Measurements from ENCODE around the gene BIRC2. TPM values are rescaled to one million over a fixed set of nuclear protein-coding genes. Genes with fewer than 3 reads are reported as not detected.

The BIRC2 gene
- total and polyA plus RNA-seq, 2 of the 4 experiments (the other 2 are of a cell fraction): 48.0 to 204 TPM

GRCh38 chr11:102407901-102408300, 60.9 kb downstream of the BIRC2 start:
- Histone ChIP-seq H3K9ac (ENCODE audit: low read depth, low read length) (no peak overlapping the region), H3K4ac (ENCODE audit: low read depth, low read length) (no peak overlapping the region), H3K36me3 (ENCODE audit: control insufficient read depth, insufficient read depth, low read length) (peaks cover 14% of the 10 kb centered on the region), H4K8ac (ENCODE audit: low read depth in 2 of 2, low read length in 2 of 2) (no peak overlapping the region), H4K20me1 (ENCODE audit: insufficient read depth, low read length) (peaks cover 47% of the 10 kb centered on the region; the same call in 1 of the 2 replicates), H4K91ac (ENCODE audit: insufficient read depth, low read depth, low read length) (no peak overlapping the region), H2BK20ac (ENCODE audit: low read depth, low read length) (no peak overlapping the region), H2BK5ac (ENCODE audit: low read depth, low read length, poor library complexity, severe bottlenecking) (no peak overlapping the region), H3K14ac (replicated peaks; ENCODE audit: low read depth, low read length) (no peak overlapping the region), H3K4me1 (ENCODE audit: control insufficient read depth, insufficient read depth, low read length) (peaks cover 9% of the 10 kb centered on the region), H2AFZ (replicated peaks; ENCODE audit: low read length, poor library complexity) (no peak overlapping the region), H3K56ac (ENCODE audit: extremely low read depth, insufficient read depth, low read length) (no peak overlapping the region), H2AK9ac (replicated peaks; ENCODE audit: low read depth, low read length, poor library complexity) (no peak overlapping the region), H2BK15ac (ENCODE audit: low read depth, low read length) (no peak overlapping the region), H3K4me2 (ENCODE audit: low read depth, low read length) (no peak overlapping the region), H3K9me3 (ENCODE audit: control insufficient read depth, insufficient read depth, low read length) (no peaks in the 10 kb centered on the region), H3K79me1 (ENCODE audit: low read depth in 1 of 2, low read length in 2 of 2) (peaks cover 29 to 71% of the 10 kb centered on the region in 2 experiments), H3K9me1 (ENCODE audit: insufficient read depth, low read length) (peaks cover 28% of the 10 kb centered on the region), H3K27ac (ENCODE audit: insufficient read depth, low read length) (no peak overlapping the region), H3K23ac (ENCODE audit: low read depth, low read length) (no peak overlapping the region), H2AK5ac (ENCODE audit: low read depth, low read length) (no peak overlapping the region), H3K27me3 (ENCODE audit: control insufficient read depth, insufficient read depth, low read length) (no peaks in the 10 kb centered on the region), H4K5ac (ENCODE audit: low read depth, low read length) (no peak overlapping the region), H3K4me3 (ENCODE audit: insufficient read depth, low read depth, low read length) (no peak overlapping the region), H2BK120ac (ENCODE audit: low read depth, low read length) (no peak overlapping the region), H3K18ac (ENCODE audit: low read depth, low read length) (no peak overlapping the region)
- ATAC-seq (ENCODE audit: low read depth) (no peak), DNase-seq (no peak)
- TF ChIP-seq BHLHE40 (IDR thresholded peaks at IDR 0.05; ENCODE audit: low read depth, low read length) (no peak), FOS (IDR thresholded peaks at IDR 0.05; ENCODE audit: low read depth, low read length) (no peak), NFE2L2 (IDR thresholded peaks at IDR 0.05; ENCODE audit: low read depth, low read length) (no peak), POLR2A (IDR thresholded peaks at IDR 0.05; ENCODE audit: low read depth, low read length) (no peak), CHD1 (IDR thresholded peaks at IDR 0.05; ENCODE audit: low read depth, low read length) (no peak), CEBPB (IDR thresholded peaks at IDR 0.05; ENCODE audit: low read depth, low read length) (no peak), RCOR1 (IDR thresholded peaks at IDR 0.05; ENCODE audit: insufficient replicate concordance, low read length) (no peak), MXI1 (IDR thresholded peaks at IDR 0.05; ENCODE audit: borderline replicate concordance, low read depth, low read length) (no peak), MAZ (IDR thresholded peaks at IDR 0.05; ENCODE audit: borderline replicate concordance, low read depth, low read length) (no peak), RAD21 (IDR thresholded peaks at IDR 0.05; ENCODE audit: low read length) (no peak), CTCF (conservative IDR thresholded peaks at IDR 0.05; ENCODE audit: low read depth, low read length) (no peak), USF2 (IDR thresholded peaks at IDR 0.05; ENCODE audit: low read depth, low read length) (no peak), ELK1 (IDR thresholded peaks at IDR 0.05; ENCODE audit: borderline replicate concordance, low read depth, low read length) (no peak), RFX5 (IDR thresholded peaks at IDR 0.05; ENCODE audit: low read depth, low read length) (no peak), SMC3 (IDR thresholded peaks at IDR 0.05; ENCODE audit: low read depth, low read length) (no peak)
- no TSS peak for BruUV-seq (replicated peaks)
- dilution Hi-C loops (cut with HindIII; ENCODE audit: low sequenced_read_pairs, unreplicated experiment) (no loop called here), in situ Hi-C loops (cut with MboI; ENCODE audit: low sequenced_read_pairs) (no loop called here), intact Hi-C loops (cut with micrococcal nuclease) (loop anchor here (10.0 kb wide), 1 partner anchor 53 kb away; no protein-coding TSS in a partner anchor)
- CTCF ChIA-PET: no interaction called here
- POLR2A ChIA-PET (ENCODE audit: unreplicated experiment): no interaction called here
- no CpG with 5 or more reads among the region's 3 CpGs for whole genome bisulfite sequencing, 2 experiments (ENCODE audit: extremely low coverage in 2 of 2, insufficient read length in 1 of 2)
